ENCODE results near the gene SAMD8. TPM values are rescaled to one million over a fixed set of nuclear protein-coding genes. Genes with fewer than 3 reads are reported as not detected.
A peak's percentile ranks its signal among the peaks of the same experiment; 100 is the strongest.

Gene SAMD8
- total RNA-seq, 3 donors from 2014 or later = 12.1 to 26.6 (median 13.6) TPM

DNA sequence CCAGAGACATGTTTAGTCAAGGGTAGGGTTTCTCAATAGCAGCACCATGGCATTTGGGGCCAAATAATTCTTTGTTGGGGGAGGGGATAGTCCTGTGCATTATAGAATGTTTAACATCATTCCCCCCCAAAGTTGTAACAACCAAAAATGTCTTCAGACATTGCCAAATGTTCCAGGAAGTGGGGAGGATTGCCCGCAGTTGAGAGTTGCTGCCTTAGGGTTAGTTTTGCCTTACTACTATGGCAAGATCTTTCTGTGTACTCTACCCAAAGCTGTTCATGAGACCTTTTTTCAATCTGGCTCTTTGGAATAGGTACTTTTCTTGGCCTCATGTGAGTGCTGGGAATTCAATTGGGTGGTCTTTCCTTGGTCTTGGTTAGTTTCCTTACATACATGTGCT, 34.1 kb downstream of the SAMD8 start:
- ATAC-seq (no peak), DNase-seq (no peak)
- Histone ChIP-seq H3K4me1 (ENCODE audit: low read depth) (peaks cover 5% of the 10 kb centered on the region), H3K36me3 (ENCODE audit: low read depth) (no peaks in the 10 kb centered on the region), H3K9me3 (no peaks in the 10 kb centered on the region), H3K4me3 (no peak overlapping the region)
- intact Hi-C loops (cut with DNase I, micrococcal nuclease) = no loop called here
- TF ChIP-seq, protein P1, sequence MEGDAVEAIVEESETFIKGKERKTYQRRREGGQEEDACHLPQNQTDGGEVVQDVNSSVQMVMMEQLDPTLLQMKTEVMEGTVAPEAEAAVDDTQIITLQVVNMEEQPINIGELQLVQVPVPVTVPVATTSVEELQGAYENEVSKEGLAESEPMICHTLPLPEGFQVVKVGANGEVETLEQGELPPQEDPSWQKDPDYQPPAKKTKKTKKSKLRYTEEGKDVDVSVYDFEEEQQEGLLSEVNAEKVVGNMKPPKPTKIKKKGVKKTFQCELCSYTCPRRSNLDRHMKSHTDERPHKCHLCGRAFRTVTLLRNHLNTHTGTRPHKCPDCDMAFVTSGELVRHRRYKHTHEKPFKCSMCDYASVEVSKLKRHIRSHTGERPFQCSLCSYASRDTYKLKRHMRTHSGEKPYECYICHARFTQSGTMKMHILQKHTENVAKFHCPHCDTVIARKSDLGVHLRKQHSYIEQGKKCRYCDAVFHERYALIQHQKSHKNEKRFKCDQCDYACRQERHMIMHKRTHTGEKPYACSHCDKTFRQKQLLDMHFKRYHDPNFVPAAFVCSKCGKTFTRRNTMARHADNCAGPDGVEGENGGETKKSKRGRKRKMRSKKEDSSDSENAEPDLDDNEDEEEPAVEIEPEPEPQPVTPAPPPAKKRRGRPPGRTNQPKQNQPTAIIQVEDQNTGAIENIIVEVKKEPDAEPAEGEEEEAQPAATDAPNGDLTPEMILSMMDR (IDR thresholded peaks at IDR 0.05) = no peak

DNA sequence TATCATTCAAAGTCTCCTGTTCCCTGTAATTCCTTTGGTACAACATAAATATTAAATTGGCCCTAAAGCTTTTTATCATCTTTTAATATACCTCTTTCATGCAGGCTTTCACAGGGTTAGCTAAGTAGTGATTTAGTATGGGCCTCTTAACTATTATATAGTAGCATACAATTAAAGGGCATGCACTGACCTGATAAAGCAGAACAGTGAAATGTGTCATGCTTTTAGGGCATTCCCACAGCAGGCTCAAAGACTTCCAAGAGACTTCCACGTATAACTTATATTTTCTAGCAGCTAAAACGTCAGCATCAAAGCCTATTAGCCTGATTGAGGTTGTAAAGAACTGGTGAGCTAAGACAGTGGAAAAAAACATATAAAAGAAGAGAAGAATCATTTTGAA, 35.3 kb downstream of the SAMD8 start:
- no peaks in the 10 kb centered on the region for H3K36me3 ChIP-seq (ENCODE audit: low read depth)
- DNase-seq (no peak), ATAC-seq (no peak)
- H3K9me3 ChIP-seq = no peaks in the 10 kb centered on the region
- H3K4me3 ChIP-seq = no peak overlapping the region
- TF ChIP-seq, protein P1 (IDR thresholded peaks at IDR 0.05) = no peak
- H3K4me1 ChIP-seq (ENCODE audit: low read depth) = peaks cover 5% of the 10 kb centered on the region
- intact Hi-C loops (cut with DNase I, micrococcal nuclease) = no loop called here

DNA sequence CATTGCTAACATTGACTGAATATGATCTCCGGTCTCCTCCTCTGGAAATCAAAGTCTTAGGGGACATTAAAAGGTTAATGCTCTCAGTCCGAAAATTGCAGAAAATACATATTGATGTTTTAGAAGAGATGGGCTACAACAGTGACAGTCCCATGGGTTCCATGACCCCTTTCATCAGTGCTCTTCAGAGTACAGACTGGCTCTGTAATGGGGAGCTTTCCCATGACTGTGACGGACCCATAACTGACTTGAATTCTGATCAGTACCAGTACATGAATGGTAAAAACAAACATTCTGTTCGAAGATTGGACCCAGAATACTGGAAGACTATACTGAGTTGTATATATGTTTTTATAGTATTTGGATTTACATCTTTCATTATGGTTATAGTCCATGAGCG, 39.2 kb downstream of the SAMD8 start:
- ATAC-seq = no peak

DNA sequence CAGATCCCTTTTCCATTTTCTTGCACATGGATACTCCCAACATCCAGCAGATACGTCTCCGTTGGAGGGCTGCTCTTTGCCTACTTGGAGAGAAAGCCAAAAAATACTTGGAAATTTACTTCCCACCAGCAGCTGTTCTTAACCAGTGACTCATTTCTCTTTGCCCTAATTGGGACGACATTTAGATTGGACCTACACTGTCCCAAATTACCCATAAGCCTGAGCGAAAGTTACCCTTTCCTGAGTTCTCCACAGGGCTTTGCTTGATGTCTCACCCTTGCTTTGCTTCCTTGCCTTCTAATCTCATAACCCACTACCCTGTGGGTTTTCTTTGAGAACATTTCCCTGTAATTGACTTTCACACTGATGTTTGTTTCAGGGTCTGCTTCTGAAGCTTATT, 48.1 kb downstream of the SAMD8 start:
- TF ChIP-seq, protein P1 (IDR thresholded peaks at IDR 0.05) = no peak
- no peak for ATAC-seq

More for the DNA sequence above, 39.2 kb downstream of the SAMD8 start:
- H3K4me3 ChIP-seq = no peak overlapping the region
- TF ChIP-seq, protein P1 (IDR thresholded peaks at IDR 0.05) = no peak
- intact Hi-C loops (cut with DNase I, micrococcal nuclease) = no loop called here
- no peaks in the 10 kb centered on the region for H3K9me3 ChIP-seq
- no peak for DNase-seq
- no peaks in the 10 kb centered on the region for H3K4me1 ChIP-seq (ENCODE audit: low read depth)
- H3K36me3 ChIP-seq (ENCODE audit: low read depth) = no peaks in the 10 kb centered on the region

DNA sequence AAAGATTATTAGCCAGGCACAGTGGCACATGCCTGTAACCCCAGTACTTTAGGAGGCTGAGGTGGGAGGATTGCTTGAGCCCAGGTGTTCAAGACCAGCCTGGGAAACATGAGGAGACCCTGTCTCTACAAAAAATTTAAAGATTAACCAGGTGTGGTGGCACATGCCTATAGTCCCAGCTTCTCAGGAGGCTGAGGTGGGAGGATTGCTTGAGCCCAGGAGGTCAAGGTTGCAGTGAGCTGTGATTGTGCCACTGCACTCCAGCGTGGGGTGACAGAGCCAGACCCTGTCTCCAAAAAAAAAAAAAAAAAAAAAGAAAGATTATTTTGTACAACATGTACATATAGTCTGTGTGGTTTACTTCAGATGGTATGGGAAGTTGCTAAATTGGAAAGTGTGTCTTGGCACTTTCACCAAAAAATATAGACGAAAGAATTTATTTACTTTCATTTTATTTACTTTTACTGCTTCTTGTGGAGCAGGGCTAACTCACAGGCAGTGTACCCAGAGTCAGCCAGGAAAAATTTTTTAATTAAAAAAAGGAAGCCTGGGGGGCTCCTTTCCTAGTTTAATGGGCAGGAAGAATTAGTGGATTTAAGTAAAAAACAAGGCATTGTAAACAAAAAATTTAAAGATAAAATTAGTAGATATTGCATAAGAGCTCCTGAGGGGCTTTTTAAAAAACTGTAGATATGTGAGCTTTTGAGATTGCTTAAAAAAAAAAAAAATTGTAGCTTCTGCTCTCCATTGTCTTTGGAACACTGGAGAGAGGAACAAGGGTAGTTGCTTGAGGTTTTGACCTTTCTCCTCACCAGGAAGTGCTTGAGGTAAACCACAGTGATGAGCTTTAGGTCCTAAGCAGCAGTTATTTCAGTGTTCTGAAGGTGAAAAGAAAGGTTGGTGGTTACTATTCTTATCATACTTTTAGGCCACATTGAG, 54.5 kb downstream of the SAMD8 start:
- Histone ChIP-seq H3K4me1 (ENCODE audit: low read depth) (no peaks in the 10 kb centered on the region), H3K36me3 (ENCODE audit: low read depth) (no peaks in the 10 kb centered on the region), H3K4me3 (no peak overlapping the region), H3K9me3 (no peaks in the 10 kb centered on the region)
- DNase-seq (no peak), ATAC-seq (peak; percentile 68)
- intact Hi-C loops (cut with DNase I, micrococcal nuclease) = no loop called here
- TF ChIP-seq, protein P1 (IDR thresholded peaks at IDR 0.05) = no peak

More for the DNA sequence above, 48.1 kb downstream of the SAMD8 start:
- H3K4me1 ChIP-seq (ENCODE audit: low read depth) = no peaks in the 10 kb centered on the region
- H3K9me3 ChIP-seq = no peaks in the 10 kb centered on the region
- DNase-seq = no peak
- H3K36me3 ChIP-seq (ENCODE audit: low read depth) = no peaks in the 10 kb centered on the region
- no peak overlapping the region for H3K4me3 ChIP-seq
- intact Hi-C loops (cut with DNase I, micrococcal nuclease) = no loop called here

All from mucosa of descending colon (tissue), 3 donors.